ENCODE measurements around the gene ADGRV1.

DNA sequence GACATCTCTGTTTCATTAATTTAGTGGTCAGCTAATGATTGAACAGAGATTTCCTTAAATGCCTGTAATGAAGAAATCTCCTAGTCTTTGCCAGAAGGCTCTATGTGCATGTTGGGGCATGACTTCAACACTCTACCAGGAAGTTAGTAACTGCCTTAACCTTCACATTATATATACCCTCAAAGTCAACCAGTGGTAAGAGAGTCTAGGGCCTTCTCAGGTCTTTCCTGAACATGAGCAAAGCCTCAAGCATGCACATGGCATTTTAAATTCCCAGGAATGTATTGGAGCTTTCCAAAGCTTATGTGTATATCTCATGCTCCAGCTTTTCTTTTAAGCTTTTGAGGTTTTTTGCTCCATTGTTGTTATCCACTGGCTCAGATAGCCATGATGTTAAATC lies 436.2 kb downstream of the ADGRV1 start:
- TF ChIP-seq, protein P1, sequence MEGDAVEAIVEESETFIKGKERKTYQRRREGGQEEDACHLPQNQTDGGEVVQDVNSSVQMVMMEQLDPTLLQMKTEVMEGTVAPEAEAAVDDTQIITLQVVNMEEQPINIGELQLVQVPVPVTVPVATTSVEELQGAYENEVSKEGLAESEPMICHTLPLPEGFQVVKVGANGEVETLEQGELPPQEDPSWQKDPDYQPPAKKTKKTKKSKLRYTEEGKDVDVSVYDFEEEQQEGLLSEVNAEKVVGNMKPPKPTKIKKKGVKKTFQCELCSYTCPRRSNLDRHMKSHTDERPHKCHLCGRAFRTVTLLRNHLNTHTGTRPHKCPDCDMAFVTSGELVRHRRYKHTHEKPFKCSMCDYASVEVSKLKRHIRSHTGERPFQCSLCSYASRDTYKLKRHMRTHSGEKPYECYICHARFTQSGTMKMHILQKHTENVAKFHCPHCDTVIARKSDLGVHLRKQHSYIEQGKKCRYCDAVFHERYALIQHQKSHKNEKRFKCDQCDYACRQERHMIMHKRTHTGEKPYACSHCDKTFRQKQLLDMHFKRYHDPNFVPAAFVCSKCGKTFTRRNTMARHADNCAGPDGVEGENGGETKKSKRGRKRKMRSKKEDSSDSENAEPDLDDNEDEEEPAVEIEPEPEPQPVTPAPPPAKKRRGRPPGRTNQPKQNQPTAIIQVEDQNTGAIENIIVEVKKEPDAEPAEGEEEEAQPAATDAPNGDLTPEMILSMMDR (IDR thresholded peaks at IDR 0.05) = no peak
- TF ChIP-seq POLR2A (IDR thresholded peaks at IDR 0.05) = no peak
